ENCODE measurements around the gene ZNHIT6.
A peak's percentile ranks its signal among the peaks of the same experiment; 100 is the strongest.

Gene ZNHIT6

DNA sequence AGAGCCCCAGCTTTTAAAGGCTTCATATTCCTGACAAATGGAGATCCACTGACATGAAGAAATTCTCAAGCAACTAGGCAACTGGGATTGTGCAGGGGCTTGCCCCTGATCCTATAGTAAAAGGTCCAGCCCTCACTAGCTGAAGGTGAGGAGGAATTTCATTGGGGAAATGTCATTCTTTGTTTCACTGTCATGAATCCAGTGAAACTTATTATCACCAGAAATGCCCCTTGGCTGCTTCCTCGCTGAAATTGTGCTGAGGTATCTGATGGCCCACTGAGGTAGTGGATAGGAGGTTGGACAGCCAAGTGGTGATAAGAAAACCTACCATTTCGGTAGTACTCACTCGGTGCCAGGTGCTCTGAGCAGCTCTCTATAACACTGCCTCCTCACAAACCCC lies 91.5 kb downstream of the ZNHIT6 start:
- no peak for DNase-seq

- DNase-seq = no peak
Observed at GRCh38 chr1:85616364-85616705, 91.9 kb downstream of the ZNHIT6 start.

GRCh38 chr1:85615586-85616363 lies 92.5 kb downstream of the ZNHIT6 start:
- DNase-seq = peak; percentile 47

DNA sequence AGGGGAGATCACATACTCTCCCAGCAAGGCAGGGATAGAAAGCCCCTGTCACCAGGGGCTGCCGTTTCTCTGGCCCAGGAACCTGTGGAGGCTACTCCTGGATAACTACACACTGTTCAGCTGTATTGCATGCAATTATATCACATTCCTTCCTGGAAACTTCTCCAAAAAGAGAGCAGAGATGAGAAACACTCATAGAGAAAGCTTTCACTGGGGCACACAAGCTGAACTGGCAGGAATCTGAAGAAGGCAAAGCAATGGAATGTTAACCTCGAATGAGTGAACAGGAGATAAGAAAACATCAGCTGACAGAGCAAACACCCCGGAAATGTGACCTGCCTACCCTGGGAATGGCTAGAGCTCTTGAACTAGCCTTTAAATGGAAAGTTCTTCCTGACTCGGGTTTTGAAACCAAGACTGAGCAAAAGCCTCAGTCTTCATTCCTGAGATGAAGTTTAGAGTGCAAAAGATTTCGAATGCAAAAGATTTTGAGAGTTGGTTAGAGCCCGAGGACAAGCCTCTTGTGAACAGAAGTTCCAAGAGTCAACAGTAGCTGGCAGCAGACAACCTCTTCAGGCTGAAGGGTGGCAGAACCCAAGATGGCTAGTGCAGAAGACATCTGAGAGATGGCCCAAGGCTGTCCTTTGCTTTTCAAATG lies 95.4 kb downstream of the ZNHIT6 start:
- peak; percentile 96 for DNase-seq

GRCh38 chr1:85611856-85612255 lies 96.4 kb downstream of the ZNHIT6 start:
- DNase-seq = peak; percentile 100

DNA sequence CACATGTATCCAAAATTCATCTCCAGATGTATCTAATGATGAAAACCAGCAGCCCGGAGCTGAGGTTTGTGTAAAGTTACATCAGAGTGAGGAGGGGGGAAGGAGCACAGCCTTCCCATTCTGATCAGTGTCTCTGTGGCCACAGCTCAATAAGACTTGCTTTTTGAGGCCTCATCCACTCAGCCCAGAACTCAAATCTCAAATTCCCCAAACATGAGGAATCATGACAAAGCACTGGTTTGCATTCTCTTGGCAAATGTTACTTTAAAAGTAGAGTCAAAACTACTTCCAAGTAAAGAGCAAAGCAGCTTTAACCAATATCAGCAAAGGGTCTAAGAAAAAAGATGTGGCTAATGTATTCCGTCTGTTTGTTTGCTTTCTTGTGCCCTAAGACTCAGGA lies 96.8 kb downstream of the ZNHIT6 start:
- DNase-seq = peak; percentile 97

GRCh38 chr1:85609976-85610375 lies 98.3 kb downstream of the ZNHIT6 start:
- no peak for DNase-seq

- DNase-seq = no peak
Observed at GRCh38 chr1:85608851-85609250, 99.4 kb downstream of the ZNHIT6 start.

- DNase-seq = no peak
Observed at GRCh38 chr1:85607921-85608265, 100.3 kb downstream of the ZNHIT6 start.

DNA sequence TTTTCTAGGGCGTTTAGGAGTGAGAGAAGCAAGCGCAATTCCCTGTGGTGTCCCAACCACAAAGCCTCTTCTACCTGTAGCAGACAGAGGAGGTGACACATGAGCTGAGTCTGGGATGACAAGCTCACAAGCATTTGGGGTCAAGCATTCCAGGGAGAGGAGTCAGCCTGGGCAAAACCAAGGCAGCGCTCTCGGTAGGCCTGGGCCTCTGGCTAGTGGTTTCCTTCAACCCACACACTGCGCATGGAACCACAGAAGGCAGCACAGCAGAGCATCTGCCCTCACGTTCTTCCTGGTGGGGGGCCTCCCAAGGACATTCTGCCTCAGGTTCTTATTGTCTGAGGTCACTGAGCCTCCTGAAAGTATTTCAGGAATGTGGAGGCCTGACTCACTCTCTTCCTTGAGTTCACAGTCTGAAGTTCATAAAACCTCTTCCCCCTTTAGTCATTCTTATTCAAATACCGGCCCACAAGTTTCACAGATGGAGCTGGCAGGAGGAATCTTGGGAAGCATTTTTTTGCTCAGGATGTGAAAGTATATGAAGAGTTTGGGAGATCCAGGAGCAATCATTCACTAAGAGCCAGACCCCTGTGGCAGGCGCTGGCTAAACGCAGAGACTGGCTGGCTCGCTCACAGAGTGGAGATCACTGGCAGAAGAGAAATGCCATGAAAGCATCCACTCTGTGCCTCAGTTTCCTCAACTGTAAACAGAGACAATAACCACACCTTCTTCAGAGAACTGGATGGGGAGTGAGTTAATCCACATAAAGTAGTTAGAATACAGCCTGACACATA lies 100.9 kb downstream of the ZNHIT6 start:
- DNase-seq = peak; percentile 100

GRCh38 chr1:85606414-85606800 lies 101.8 kb downstream of the ZNHIT6 start:
- DNase-seq = peak; percentile 75

- DNase-seq = no peak
Observed at GRCh38 chr1:85605484-85606413, 102.5 kb downstream of the ZNHIT6 start.

GRCh38 chr1:85604298-85604997 lies 103.8 kb downstream of the ZNHIT6 start:
- DNase-seq = no peak

GRCh38 chr1:85603086-85603880 lies 105.0 kb downstream of the ZNHIT6 start:
- DNase-seq = no peak

DNA sequence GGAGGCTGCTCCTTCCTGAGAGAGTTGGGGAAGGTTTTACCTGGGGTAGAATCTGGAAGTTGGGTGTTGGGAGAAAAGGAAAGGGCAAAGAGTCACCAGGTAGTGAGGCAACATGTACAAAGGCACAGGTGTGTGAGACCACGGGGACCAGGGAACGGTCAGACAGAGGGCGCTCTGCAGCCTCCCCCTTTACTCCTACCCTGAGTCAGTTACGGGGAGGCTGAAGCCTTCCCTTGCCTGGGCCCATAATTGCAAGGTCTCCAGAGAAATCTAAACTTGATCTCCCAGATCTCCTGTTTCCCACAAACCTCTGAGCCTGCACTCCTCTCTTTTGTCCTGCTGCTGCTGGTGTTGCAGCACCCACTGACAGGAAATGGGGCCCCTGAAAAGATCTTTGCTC lies 105.7 kb downstream of the ZNHIT6 start:
- DNase-seq = no peak

DNA sequence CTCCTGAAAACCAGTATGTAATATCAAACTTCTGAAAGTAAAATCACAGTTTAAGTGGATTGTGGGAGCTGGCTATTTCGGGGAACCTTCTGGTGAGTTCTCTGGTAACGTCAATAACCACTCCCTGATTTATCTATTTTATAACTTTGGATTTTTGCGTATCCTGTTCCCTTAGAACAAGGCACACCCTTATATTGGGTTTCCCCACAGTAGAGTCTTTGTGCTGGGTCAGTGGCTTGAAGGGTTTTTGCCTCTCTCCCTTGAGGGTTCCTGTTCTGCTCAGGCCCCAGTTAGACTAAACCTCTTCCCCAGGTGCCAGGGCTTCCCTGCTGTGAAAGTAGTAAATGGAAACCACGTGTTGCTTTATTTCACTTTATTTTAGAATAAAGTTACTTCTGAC lies 106.3 kb downstream of the ZNHIT6 start:
- DNase-seq = no peak

GRCh38 chr1:85599681-85600080 lies 108.6 kb downstream of the ZNHIT6 start:
- DNase-seq = no peak
